Astrocyte of the spinal cord (primary cell): Measurements from ENCODE around the gene STX19.

Experiments
- DNase-seq: peaks from one replicate; pipeline ENCODE4 v3.0.0; 2011; ENCODE audit warnings: low read depth, low spot score
- H3K4me3 ChIP-seq: 2 replicates; pipeline ENCODE4 v1.5.1; 2011; ENCODE audit warnings: low read depth, mild to moderate bottlenecking, low read length, moderate library complexity
- CTCF ChIP-seq: IDR thresholded peaks from 2 replicates; pipeline ENCODE4 v1.5.1; 2012; ENCODE audit warnings: low read depth, mild to moderate bottlenecking, low read length, inconsistent platforms
- in situ Hi-C: cut with HindIII; loops from 2 replicates; pipeline ENCODE4 v1.10.0; 2017; ENCODE audit warnings: low sequenced_read_pairs

The STX19 gene

GRCh38 chr3:94028093-94028837 is at the start of gene STX19:
Gene STX19 (minus strand): TSS chr3:94028597. CDS start chr3:94015269, 13,328 bp downstream.
- H3K4me3 ChIP-seq: no peak within 1 kb of the TSS
- TF ChIP-seq CTCF: no peak
- in situ Hi-C loops: no loop called here
- no peak for DNase-seq

- no peak for TF ChIP-seq CTCF
- in situ Hi-C loops: no loop called here
- DNase-seq: peak; percentile 37
- no peak overlapping the region for H3K4me3 ChIP-seq
These were observed 47.7 kb upstream of the STX19 start for GRCh38 chr3:94076055-94076454.

- TF ChIP-seq CTCF: no peak
- in situ Hi-C loops: no loop called here
- no peak overlapping the region for H3K4me3 ChIP-seq
- no peak for DNase-seq
These were observed 43.4 kb upstream of the STX19 start for GRCh38 chr3:94071713-94072284.

GRCh38 chr3:94070341-94070911 is 42.0 kb upstream of the STX19 start:
- no peak for DNase-seq
- H3K4me3 ChIP-seq: no peak overlapping the region
- TF ChIP-seq CTCF: no peak
- in situ Hi-C loops: no loop called here

- in situ Hi-C loops: no loop called here
- peak; percentile 47 for TF ChIP-seq CTCF
- peak; percentile 52 for DNase-seq
- H3K4me3 ChIP-seq: no peak overlapping the region
These were observed 40.9 kb upstream of the STX19 start for GRCh38 chr3:94069194-94069813.
